22Rv1 (cell line): ENCODE data around the gene MAP2K6.

ENCODE experiments used
- ZFX ChIP-seq: fragments of 450-650 bp; IDR thresholded peaks from 2 replicates; pipeline ENCODE4 v1.6.1; 2017; ENCODE audit warnings: antibody characterized with exemption, borderline replicate concordance
- TF ChIP-seq, protein P1 (sequence below): fragments of 450-650 bp; IDR thresholded peaks from 2 replicates; pipeline ENCODE4 v1.5.1; 2017; ENCODE audit warnings: mild to moderate bottlenecking

DNA sequence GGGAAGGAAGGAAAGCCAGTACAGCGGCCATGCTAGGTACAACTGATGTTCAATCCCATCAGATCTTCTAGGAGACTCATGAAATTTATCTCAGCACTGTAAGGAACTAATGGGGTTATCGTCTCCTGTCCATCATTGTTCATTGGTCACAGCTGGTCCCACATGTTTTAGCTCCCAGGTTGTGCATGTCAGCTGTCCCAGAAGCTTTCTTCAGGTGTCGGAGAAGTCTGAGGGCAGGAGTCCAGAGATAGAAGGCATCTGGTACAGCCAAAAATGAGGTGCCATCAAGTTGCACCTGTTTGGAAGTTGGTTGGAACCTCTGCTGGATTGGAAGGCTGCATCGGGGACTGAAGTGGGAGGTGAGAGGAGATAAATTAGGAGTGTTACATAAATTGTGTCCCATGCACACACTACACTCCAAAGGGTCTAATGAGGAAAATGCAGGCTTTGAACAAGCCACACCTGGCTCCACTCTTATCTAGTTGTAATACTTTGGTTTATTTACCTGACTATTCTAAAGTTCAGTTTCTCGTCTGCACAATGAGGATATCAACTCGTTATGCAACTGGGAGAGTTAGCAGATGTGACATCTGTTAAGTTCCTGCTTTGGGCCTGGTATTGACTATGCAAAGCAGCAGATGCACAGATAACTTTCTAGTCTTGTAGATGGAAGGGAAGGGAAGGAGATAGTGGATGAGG lies 62.9 kb downstream of the MAP2K6 start:
- TF ChIP-seq, protein P1, sequence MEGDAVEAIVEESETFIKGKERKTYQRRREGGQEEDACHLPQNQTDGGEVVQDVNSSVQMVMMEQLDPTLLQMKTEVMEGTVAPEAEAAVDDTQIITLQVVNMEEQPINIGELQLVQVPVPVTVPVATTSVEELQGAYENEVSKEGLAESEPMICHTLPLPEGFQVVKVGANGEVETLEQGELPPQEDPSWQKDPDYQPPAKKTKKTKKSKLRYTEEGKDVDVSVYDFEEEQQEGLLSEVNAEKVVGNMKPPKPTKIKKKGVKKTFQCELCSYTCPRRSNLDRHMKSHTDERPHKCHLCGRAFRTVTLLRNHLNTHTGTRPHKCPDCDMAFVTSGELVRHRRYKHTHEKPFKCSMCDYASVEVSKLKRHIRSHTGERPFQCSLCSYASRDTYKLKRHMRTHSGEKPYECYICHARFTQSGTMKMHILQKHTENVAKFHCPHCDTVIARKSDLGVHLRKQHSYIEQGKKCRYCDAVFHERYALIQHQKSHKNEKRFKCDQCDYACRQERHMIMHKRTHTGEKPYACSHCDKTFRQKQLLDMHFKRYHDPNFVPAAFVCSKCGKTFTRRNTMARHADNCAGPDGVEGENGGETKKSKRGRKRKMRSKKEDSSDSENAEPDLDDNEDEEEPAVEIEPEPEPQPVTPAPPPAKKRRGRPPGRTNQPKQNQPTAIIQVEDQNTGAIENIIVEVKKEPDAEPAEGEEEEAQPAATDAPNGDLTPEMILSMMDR = no peak
- no peak for TF ChIP-seq ZFX
